ENCODE results near the gene GPR63.

Gene GPR63

GRCh38 chr6:96760153-96760687, 77.1 kb downstream of the GPR63 start:
- Histone ChIP-seq H3K36me3 (ENCODE audit: control insufficient read depth, insufficient read depth, low read length, severe bottlenecking) (no peaks in the 10 kb centered on the region), H3K9ac (ENCODE audit: low read length) (no peak overlapping the region), H3K9me3 (ENCODE audit: control insufficient read depth, low read length) (no peaks in the 10 kb centered on the region), H3K4me1 (ENCODE audit: control insufficient read depth, insufficient read depth, low read length) (no peaks in the 10 kb centered on the region), H3K27me3 (replicated peaks; ENCODE audit: control insufficient read depth, insufficient read depth, low read length) (peaks cover 9% of the 10 kb centered on the region), H3K4me3 (ENCODE audit: low read length) (no peak overlapping the region)
- no peak for DNase-seq (ENCODE audit: low read depth)

GRCh38 chr6:96755096-96755495, 82.2 kb downstream of the GPR63 start:
- Histone ChIP-seq H3K9me3 (ENCODE audit: control insufficient read depth, low read length) (no peaks in the 10 kb centered on the region), H3K4me3 (ENCODE audit: low read length) (no peak overlapping the region), H3K9ac (ENCODE audit: low read length) (no peak overlapping the region), H3K27me3 (replicated peaks; ENCODE audit: control insufficient read depth, insufficient read depth, low read length) (no peaks in the 10 kb centered on the region), H3K36me3 (ENCODE audit: control insufficient read depth, insufficient read depth, low read length, severe bottlenecking) (no peaks in the 10 kb centered on the region), H3K4me1 (ENCODE audit: control insufficient read depth, insufficient read depth, low read length) (no peaks in the 10 kb centered on the region)
- DNase-seq (ENCODE audit: low read depth), result no peak

GRCh38 chr6:96749891-96750290, 87.4 kb downstream of the GPR63 start:
- Histone ChIP-seq H3K27me3 (replicated peaks; ENCODE audit: control insufficient read depth, insufficient read depth, low read length) (peaks cover 3% of the 10 kb centered on the region), H3K4me1 (ENCODE audit: control insufficient read depth, insufficient read depth, low read length) (no peaks in the 10 kb centered on the region), H3K4me3 (ENCODE audit: low read length) (no peak overlapping the region), H3K36me3 (ENCODE audit: control insufficient read depth, insufficient read depth, low read length, severe bottlenecking) (no peaks in the 10 kb centered on the region), H3K9ac (ENCODE audit: low read length) (no peak overlapping the region), H3K9me3 (ENCODE audit: control insufficient read depth, low read length) (no peaks in the 10 kb centered on the region)
- DNase-seq (ENCODE audit: low read depth), result no peak
